Smooth muscle cell (in vitro differentiated cells): ENCODE data around the gene POLN. TPM values are rescaled to one million over a fixed set of nuclear protein-coding genes. Genes with fewer than 3 reads are reported as not detected.

Experiments used
- DNase-seq: peaks from one replicate; lab custom pipeline; 2025; ENCODE audit not compliant: unreplicated experiment; lab: John Stamatoyannopoulos, UW
- H2AFZ ChIP-seq: fragments of 200-600 bp; sonication (generic); 2 replicates; pipeline ENCODE4 v1.6.0; 2016; ENCODE audit warnings: antibody characterized with exemption, low read depth, mild to moderate bottlenecking
- H3F3A ChIP-seq: fragments of 200-600 bp; sonication (generic); 2 replicates; pipeline ENCODE4 v1.6.0; 2017; ENCODE audit warnings: antibody characterized with exemption, low read depth
- H3K27ac ChIP-seq: fragments of 200-600 bp; sonication (generic); 2 replicates; pipeline ENCODE4 v1.5.1; 2016; ENCODE audit warnings: low read depth, mild to moderate bottlenecking
- H3K27me3 ChIP-seq: fragments of 200-600 bp; sonication (generic); 2 replicates; pipeline ENCODE4 v1.6.1; 2016; ENCODE audit warnings: low read depth, mild to moderate bottlenecking
- H3K36me3 ChIP-seq: fragments of 200-600 bp; sonication (generic); 2 replicates; pipeline ENCODE4 v1.5.1; 2016; ENCODE audit warnings: low read depth
- H3K4me1 ChIP-seq: fragments of 200-600 bp; sonication (generic); 2 replicates; pipeline ENCODE4 v1.5.1; 2016; ENCODE audit warnings: low read depth
- H3K4me2 ChIP-seq: fragments of 200-600 bp; sonication (generic); 2 replicates; pipeline ENCODE4 v1.6.0; 2016; ENCODE audit warnings: mild to moderate bottlenecking
- H3K4me3 ChIP-seq: fragments of 200-600 bp; sonication (generic); 2 replicates; pipeline ENCODE4 v1.5.1; 2016; ENCODE audit warnings: mild to moderate bottlenecking
- H3K79me2 ChIP-seq: fragments of 200-600 bp; sonication (generic); 2 replicates; pipeline ENCODE4 v1.6.0; 2016; ENCODE audit warnings: low read depth, mild to moderate bottlenecking
- H3K9ac ChIP-seq: fragments of 200-600 bp; sonication (generic); 2 replicates; pipeline ENCODE4 v1.6.0; 2016; ENCODE audit warnings: low read depth
- H3K9me3 ChIP-seq: fragments of 200-600 bp; sonication (generic); replicated peaks from 2 replicates; pipeline ENCODE4 v1.5.1; 2016; ENCODE audit warnings: low read depth
- H4K20me1 ChIP-seq: fragments of 200-600 bp; sonication (generic); 2 replicates; pipeline ENCODE4 v1.6.0; 2016; ENCODE audit warnings: low read depth
- WGBS: methylation state at CpG from one replicate; pipeline ENCODE4 v1.1.7; 2016; ENCODE audit warnings: low lambda C conversion rate; 5-methylcytosine and 5-hydroxymethylcytosine counted together
- polyA plus RNA-seq: library from polyadenylated mRNA; unstranded; fragments of >200 nt; fragmentation: Nextera tagmentation; extraction: Ambion mirVana; gene quantifications from 2 replicates; pipeline ENCODE4 v1.2.1, GENCODE V29; 2016
- total RNA-seq: library from RNA; depleted of rRNA; stranded (reverse); fragments of >200 nt; gene quantifications from 2 replicates; pipeline ENCODE4 v1.2.3, GENCODE V29; 2014
- TF ChIP-seq, protein P1 (sequence below): fragments of 200-600 bp; sonication (generic); IDR thresholded peaks from 2 replicates; pipeline ENCODE4 v1.5.1; 2017; ENCODE audit warnings: borderline replicate concordance, mild to moderate bottlenecking, antibody characterized with exemption; ENCODE audit not compliant: insufficient read depth, poor library complexity, severe bottlenecking

The POLN gene
- total and polyA plus RNA-seq, 2 experiments from 2014 or later, result 0.35 to 3.0 TPM

DNA sequence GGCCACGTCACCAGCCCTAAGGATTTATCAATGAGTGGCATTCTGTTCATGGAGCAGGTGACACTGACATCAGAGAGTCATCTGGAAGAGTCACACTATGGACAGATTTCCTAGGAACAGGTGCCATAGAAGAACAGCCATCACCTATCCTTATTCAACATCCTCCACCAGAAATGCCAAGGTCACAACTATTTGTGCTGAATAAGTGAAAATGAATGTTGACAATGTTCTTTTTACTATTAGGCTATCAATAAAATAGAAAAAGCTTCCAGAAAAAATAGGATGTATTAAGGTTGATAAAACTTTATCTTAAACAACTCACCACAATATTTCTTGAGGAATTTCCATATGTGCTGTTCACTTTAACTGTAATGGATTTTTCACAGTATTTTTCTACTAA lies 62.9 kb downstream of the POLN start:
- no peaks in the 10 kb centered on the region for H4K20me1 ChIP-seq
- no peak for DNase-seq
- no peaks in the 10 kb centered on the region for H3K4me1 ChIP-seq
- H3K4me2 ChIP-seq, result no peak overlapping the region
- no peaks in the 10 kb centered on the region for H3K9me3 ChIP-seq
- H3K27me3 ChIP-seq, result no peaks in the 10 kb centered on the region
- no peaks in the 10 kb centered on the region for H3F3A ChIP-seq
- no peak overlapping the region for H3K9ac ChIP-seq
- WGBS, result 85% methylated on average over 1 of the region's 1 CpG
- H3K79me2 ChIP-seq, result no peaks in the 10 kb centered on the region
- no peak overlapping the region for H2AFZ ChIP-seq
- H3K4me3 ChIP-seq, result no peak overlapping the region
- no peaks in the 10 kb centered on the region for H3K36me3 ChIP-seq
- TF ChIP-seq, protein P1, sequence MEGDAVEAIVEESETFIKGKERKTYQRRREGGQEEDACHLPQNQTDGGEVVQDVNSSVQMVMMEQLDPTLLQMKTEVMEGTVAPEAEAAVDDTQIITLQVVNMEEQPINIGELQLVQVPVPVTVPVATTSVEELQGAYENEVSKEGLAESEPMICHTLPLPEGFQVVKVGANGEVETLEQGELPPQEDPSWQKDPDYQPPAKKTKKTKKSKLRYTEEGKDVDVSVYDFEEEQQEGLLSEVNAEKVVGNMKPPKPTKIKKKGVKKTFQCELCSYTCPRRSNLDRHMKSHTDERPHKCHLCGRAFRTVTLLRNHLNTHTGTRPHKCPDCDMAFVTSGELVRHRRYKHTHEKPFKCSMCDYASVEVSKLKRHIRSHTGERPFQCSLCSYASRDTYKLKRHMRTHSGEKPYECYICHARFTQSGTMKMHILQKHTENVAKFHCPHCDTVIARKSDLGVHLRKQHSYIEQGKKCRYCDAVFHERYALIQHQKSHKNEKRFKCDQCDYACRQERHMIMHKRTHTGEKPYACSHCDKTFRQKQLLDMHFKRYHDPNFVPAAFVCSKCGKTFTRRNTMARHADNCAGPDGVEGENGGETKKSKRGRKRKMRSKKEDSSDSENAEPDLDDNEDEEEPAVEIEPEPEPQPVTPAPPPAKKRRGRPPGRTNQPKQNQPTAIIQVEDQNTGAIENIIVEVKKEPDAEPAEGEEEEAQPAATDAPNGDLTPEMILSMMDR, result no peak
- H3K27ac ChIP-seq, result no peak overlapping the region

DNA sequence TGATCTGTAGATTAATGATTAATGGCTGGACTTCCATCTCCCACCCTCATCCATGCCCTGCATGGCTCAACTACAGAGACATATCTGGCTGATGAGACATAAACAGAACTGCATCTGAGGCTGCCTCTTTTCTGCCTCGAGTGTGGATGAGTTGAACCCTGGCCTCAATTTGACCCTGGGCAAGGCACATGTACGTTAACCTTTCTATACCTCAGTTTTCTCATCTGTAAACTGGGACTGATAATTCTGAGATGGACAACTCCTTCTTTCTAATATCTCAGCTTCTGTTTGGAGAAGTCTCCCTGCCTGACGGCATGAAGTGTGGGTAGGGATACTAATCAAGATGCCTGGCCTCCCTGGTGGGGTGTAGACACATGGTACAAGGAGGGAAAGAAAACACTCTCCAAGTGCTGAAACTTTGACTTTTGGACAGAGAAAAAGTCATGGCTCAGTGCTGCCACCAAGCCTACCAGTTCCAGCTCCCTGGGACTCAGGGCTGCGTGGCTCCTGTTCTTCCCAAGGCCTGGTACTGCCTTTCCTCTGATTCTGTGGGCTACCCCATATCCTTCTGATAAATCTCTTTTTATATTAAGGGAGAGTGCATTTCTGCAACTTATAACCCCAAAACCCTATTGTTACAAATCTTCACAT lies 64.4 kb downstream of the POLN start:
- DNase-seq, result no peak
- Histone ChIP-seq H3K27ac (no peak overlapping the region), H3F3A (no peaks in the 10 kb centered on the region), H3K36me3 (no peaks in the 10 kb centered on the region), H3K27me3 (no peaks in the 10 kb centered on the region), H3K9me3 (no peaks in the 10 kb centered on the region), H2AFZ (no peak overlapping the region), H4K20me1 (no peaks in the 10 kb centered on the region), H3K4me1 (no peaks in the 10 kb centered on the region), H3K79me2 (no peaks in the 10 kb centered on the region), H3K9ac (no peak overlapping the region), H3K4me2 (no peak overlapping the region), H3K4me3 (no peak overlapping the region)
- WGBS, result 73% methylated on average over 4 of the region's 4 CpGs
- TF ChIP-seq, protein P1, result no peak

DNA sequence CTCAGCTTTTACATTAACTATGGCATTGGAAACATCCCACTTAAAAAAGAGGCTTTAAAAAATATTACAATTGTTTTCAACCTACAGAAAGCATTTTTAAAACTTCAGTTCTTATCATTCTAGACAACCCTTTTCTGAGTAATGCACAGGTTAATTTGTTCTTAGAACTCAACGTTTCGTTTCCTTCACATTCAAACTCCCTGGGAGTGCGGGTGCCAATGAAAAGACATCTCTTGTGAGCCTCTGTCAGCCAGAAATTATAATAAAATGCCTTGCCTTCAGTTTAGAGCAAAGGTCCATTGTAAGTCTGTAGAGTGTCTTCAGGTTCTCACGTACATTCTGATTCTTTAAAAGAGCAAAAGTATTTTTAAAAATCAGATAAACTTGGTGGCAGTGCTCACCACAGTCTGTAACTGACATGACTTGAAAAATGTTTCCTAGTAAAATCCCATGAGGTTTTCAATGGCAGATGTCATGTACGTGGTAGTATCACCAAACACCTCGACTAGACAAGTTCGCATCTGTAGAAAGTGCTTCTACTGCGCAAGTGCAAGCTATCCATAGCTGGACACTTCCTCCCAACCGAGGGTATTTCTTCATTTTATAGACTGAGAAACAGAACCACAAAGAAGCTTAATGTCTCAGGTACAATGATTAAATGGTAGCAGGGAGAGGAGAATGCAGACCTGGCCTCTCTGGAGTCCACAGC lies 65.8 kb downstream of the POLN start:
- H3K4me3 ChIP-seq, result no peak overlapping the region
- no peaks in the 10 kb centered on the region for H3K27me3 ChIP-seq
- no peaks in the 10 kb centered on the region for H3K9me3 ChIP-seq
- H3K9ac ChIP-seq, result no peak overlapping the region
- 88% methylated on average over 9 of the region's 9 CpGs for WGBS
- TF ChIP-seq, protein P1, result no peak
- H4K20me1 ChIP-seq, result no peaks in the 10 kb centered on the region
- H3K4me1 ChIP-seq, result no peaks in the 10 kb centered on the region
- H3F3A ChIP-seq, result no peaks in the 10 kb centered on the region
- H3K4me2 ChIP-seq, result no peak overlapping the region
- DNase-seq, result no peak
- no peak overlapping the region for H3K27ac ChIP-seq
- H3K79me2 ChIP-seq, result no peaks in the 10 kb centered on the region
- no peaks in the 10 kb centered on the region for H3K36me3 ChIP-seq
- H2AFZ ChIP-seq, result no peak overlapping the region
